Activated CD8-positive, alpha-beta memory T cell treated with anti-CD3 and anti-CD28 coated beads for 48 hours (primary cell): ENCODE results near the gene M1AP.

Source experiments
- DNase-seq, 3 experiments: peaks; one replicate each; pipeline ENCODE4 v3.0.0-alpha.2; 2020; ENCODE audit warnings: low read depth in 2 of 3, low spot score in 2 of 3

Gene M1AP

DNA sequence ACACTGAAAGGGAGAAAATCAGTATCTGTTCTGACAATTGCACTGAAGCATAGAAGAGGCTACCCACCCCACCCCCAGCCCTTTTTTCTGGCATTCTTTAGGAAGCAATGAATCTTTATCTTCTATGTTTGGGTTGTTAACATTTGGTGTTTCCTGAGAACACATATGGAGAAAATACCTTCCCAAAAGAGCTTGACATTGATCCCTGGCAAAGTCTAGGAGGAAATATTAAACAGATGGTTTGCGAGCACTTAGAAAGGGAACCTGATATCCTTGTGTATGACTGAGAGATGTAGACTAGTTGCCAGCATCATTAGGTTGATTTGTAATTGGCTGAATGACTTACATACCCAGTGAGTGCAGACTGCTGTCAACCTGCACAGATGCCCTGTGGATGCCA, 50.7 kb downstream of the M1AP start:
- DNase-seq = no peak

DNA sequence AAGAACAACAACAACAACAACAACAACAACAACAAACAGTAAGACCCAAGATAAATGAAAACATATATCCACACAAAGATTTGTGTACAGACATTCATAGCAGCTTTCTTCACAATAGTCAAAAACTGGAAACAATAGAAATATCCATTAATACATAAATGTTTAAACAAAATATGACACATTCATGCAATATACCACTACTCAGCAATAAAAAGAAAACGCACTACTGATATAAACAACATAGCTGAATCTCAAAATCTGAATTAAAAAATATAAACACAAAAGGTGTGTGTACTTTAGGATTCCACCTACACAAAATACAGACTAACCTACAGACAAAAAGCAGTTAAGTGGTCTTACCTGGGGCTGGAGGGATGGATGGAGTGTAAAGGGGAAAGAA, 51.5 kb downstream of the M1AP start:
- no peak for DNase-seq

DNA sequence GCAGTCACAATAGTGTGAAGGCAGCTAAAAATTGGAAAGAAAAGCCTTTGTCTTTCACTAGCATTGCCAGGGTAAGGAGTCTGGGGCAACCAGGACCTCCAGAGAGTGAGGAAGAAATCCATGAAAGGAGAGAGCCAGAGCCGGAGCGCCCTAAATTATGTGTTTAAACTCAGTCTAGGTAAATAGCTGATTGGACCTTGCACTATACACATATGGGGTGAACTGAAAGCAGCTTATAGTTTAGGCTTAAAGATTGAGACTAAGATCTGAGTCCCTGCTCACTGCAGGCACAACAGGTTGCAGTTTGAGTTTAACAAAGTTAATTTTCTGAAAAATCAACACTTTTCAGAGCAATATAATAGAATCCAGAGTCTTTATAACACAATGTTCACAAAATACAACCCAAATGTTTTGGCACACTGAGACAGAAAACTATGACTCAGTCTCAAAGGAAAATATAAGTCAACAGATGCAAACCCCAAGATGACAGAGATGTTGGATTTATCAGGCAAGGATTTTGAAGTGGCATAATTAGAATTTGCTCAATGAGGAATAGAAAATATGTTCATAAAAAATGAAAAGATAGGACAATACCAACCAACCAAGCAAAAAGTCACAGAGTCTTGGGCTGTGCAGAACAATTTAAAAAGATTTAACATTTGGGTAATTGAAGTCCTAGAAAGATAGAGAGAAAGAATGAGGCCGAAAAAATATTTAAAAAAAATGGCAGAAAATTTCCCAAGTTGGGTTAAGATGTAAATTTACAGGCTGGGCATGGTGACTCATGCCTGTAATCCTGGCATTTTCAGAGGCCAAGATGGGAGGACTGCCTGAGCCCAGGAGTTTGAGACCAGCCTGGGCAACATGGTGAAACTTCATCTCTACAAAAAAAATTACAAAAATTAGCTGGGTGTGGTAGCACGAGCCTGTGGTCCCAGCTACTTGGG, 54.0 kb downstream of the M1AP start:
- DNase-seq = no peak

DNA sequence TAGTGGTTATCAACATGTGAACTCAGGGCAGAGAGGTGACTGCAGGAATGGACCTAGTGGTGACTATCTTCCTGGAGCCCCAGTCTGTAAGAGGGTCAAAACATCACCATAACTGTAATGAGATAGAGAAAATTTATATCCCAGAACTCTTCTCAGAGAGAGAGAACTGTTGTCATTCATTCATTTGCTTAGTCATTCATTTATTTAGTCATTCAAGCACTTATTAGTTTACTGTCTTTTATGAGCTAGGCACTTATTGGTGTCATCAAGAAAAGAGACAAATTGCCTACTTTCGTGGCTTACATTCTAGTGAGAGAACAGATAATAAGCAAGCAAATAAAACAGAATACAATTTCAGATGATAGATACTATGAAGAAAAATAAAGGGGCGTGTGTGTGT, 59.5 kb downstream of the M1AP start:
- DNase-seq = no peak

DNA sequence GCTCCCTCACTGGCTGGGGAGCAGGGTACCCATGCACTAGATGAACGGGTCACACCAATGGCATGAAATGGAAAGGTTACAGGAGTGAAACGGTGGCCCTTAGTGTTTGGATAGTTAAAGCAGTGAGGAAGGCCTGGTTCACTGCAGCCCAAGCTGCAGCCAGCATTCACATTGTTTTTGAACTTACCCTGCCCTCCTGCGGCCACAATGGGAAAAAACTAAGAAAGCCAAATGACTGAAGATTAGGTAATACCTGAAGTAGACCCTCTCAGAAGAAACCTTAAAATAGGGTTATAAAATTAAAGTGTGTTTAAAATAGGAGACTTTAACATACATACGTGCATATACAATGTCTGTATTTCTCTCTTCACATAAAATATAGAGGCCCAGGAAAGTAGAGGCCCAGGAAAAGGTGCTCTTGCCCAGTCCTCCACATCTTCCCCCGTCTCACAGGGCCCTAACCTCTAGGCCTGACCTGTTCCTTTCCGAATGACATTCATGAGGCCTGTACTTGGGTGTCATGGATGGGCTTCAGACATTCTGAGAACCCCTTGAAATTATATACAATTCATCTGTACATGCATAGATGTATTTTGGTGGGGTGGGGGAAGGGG, 60.4 kb downstream of the M1AP start:
- DNase-seq = no peak

DNA sequence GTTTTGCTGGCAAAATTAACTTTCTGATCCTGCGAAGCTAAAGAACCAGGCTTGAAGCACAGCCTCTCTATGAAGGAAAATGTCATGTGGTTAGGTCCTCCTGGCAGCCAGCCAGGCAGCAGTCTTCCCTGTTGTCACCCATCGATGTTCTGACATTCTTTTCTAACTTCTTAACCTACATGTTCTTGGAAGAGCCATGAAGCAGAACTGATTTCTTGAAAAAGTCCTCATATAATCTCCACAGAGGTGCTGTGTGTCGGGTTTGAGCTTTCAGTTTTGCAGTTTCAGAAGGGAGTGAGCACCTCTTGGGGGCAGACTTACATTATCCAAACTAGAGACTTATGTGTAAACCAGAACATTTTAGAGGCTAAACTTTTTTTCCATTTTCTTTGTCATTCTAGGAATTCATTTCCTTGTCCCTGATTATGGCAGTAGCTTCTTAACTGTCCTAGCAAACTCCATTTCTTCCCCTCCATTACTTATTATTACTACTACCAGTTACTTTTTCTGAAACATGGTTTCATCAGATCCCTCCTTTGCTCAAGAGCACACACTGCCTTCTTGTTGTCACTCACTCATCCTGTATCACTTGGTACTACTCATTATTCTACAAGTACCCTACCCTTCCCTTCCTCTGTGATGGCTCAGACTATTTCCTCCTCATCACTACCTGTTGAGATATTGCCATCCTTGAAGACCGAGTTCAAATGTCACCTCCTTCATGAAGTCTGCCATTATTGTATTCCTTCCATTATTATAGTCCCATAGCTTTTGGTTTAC, 62.5 kb downstream of the M1AP start:
- DNase-seq = no peak

DNA sequence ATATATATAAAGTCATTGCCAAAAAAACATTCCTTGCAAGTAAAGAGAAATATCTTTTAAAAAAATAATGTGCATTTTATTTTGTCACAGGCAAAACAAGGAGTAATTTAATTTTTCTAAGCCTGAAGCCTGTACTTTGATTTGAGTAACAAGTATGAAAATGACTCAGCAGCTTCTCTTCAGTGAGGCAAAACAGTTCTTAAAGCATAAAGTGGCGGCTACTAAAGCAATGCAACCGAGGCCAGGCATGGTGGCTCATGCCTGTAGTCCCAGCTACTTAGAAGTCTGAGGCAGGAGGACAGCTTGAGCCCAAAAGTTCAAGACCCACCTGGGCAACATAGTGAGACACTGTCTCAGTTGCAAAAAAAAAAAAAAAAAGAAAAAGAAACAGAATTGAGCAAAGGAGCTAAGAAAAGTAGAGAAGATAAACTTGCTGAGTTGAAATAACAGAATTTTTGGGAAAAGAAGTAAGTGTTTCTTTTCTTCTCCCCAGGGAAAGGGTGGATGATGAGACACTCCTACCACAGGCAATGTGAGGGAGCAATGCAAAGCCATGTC, 64.0 kb downstream of the M1AP start:
- no peak for DNase-seq

DNA sequence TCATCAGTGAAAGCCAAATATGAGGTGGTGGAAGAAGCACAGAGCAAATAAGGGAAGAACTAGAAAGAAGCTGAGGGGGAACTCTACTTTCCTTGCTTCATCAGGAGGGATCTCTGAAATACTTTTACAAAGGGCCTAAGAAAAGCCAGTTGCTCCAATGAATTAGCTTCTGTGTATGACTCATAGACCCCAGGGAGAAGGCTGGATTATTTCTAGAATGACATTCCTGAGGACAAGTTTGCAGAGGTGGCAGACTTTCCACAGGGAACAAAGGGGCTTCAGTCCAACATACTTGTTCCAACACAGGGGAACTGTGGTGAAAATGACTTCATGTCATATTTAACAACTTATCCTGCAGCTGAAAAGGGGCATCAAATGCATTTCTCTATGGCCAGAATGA, 64.6 kb downstream of the M1AP start:
- no peak for DNase-seq

DNA sequence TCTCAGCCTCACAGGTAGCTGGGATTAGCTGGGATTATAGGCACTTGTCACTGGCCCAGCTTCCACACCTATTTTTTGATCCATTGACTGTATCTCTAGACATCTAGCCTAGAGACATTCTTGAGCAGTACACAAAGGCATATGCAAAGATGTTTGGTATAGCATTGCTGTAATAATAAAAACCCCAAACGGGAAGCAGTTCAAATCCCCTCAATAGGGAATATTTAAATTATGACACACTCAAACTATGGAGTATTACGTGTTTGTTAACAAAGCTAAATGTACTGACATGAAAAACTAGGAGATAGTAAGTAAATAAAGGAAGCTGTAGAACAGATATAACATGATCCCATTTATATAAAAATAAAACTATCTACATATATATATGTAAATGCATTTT, 65.9 kb downstream of the M1AP start:
- no peak for DNase-seq

DNA sequence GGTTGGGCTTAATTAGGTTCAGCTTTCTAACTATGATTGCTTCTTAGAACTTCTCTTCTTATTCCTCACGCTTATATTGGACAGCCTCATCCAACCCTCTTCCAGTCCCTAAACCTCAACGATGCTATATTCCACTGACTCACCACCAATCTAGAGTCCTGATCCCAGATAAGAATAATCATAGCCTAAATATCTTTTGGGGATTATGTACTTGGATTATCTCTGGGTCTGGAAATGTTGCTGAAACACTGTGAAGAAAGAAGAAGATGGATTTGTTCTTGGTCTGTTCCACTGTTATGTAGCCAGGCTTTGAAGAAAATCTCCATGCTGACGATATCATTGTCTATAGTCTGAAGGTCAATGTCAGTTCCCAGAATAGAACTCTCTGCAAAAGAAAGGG, 66.7 kb downstream of the M1AP start:
- DNase-seq = no peak

DNA sequence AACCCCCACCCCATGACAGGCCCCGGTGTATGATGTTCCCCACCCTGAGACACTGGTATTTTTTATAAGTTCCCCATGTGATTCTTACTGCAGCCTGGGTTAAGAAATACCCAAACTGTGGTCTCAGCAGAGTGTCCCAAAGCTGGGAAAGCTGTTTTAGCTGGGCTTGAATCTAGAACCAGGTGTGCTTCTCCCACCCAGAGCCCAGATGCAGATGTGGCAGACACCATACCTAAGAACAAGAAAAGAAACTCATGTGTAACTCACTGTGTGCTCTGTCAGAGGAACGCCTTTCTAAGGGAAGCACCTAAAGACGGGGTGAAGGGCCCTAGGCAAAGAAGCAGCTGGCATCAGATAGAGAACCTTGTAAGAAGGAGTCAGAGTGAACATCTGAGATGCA, 69.7 kb downstream of the M1AP start:
- no peak for DNase-seq

DNA sequence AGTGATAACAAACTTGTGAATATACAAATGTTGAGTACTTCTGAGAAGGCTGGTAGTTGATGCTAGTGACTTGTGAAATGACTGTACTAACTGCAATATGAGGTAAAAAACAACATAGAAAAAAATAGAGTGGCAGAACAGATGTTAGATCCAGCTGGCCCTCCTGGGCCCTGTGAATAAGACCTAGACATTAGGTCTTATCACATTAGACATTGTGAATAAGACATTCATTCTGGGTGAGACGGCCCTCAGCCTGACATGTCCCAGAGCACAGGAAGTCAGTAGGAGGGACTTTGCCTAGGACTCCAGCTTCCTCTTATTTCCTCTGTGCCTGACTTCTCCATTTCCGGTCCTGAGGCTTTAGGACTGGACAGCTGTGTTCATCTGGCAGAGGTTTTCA, 70.7 kb downstream of the M1AP start:
- DNase-seq = no peak

DNA sequence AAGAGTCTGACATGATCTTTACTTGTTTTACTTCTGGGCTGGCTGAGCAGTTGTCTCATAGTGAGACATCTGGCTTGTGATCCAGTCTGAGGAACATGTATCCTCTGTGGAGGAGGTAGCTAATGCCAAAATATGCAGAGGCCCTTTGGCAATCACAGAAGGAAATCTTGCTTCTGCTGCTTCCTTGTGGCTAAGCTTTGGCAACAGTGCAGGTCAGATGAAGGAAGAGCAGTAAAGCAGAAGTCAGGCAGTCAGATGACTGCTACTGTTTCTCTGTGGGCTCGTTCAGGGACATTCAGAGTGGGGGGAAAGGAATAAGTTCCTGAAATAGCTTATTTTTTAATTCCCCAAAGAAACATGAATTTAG, 71.3 kb downstream of the M1AP start:
- DNase-seq = no peak

DNA sequence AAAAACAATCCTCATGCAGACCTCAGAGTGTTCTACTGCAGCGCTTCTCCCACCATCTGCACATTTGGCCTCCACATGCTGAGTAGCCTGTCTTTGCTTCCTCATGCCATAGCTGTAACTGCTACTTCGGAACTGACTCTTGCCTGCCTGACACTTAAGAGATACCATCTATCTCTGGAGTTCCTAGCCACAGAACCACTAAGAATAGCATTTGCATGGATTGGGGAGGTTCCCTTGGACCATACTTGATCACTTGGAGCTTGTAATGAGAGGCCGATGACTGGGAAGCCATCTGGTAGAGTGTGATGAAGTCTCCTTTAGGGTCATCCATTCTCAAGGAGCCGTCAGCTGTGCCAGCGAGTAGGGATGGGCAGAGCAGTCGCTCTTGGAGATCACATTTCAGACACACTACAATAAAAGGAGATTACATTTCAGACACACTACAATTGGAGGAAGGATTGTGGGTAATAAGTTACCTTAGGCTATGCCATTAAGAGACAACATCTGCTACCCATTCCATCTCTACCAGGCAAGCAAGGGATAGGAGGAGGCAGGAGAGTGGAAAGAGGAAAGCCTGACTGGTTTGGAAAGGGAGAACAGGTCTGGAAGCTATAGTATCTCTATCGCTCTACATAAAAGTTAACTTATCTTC, 71.8 kb downstream of the M1AP start:
- no peak for DNase-seq

DNA sequence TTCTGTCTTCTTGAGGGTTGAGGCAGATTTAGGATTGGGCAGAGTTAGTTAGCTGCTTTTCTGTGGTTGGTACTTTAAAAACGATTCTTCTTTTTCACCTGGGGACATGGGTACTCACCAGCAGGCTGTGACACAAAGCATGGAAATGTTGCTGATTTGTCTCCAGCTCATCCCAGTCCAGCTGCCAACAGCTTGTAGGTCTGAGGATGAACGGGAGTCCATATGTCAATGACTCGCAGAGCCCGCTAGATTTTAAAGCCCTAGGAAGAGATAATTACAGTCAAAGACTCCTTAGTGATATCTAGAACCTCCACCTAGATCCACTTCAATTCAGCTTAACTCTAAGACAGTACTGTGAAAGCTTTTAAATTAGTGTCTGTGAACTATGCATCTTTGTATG, 72.8 kb downstream of the M1AP start:
- no peak for DNase-seq

DNA sequence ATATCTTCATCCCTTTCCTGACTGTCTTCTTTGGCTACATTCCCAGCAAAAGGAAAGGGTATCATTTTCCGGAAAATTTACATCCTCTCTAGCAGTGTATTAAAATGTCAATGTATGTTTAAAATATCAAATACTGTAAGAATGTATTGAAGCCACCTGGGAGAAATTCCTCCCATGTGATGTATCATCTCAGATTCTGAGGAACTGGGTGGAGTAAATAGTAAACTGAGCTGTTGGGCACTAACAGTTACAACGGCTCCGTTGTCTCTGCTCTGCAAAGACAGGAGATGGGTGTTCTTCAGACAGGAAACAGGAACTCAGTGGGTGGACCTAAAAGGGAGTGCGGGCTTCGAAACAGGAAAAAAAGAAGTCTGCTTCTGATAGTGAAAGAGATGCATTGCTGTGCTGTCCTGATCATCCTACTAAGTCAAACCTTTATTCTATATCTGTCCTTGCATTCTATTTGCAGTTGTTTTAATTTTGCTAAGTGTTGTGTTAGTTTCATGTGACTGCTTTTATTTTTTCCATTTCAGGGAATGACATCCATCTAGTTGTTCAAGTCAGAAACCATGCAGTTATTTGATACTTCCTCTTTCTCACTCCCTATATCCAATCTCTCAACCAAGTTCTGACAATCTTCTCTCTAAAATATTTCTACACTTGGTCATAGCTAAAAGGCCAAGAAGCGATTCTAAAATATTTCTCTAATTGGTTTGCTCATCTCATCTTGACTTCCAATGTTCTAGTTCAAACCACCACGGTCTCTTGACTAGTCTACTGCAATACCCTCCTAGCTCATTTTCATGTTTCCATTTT, 74.2 kb downstream of the M1AP start:
- no peak for DNase-seq

DNA sequence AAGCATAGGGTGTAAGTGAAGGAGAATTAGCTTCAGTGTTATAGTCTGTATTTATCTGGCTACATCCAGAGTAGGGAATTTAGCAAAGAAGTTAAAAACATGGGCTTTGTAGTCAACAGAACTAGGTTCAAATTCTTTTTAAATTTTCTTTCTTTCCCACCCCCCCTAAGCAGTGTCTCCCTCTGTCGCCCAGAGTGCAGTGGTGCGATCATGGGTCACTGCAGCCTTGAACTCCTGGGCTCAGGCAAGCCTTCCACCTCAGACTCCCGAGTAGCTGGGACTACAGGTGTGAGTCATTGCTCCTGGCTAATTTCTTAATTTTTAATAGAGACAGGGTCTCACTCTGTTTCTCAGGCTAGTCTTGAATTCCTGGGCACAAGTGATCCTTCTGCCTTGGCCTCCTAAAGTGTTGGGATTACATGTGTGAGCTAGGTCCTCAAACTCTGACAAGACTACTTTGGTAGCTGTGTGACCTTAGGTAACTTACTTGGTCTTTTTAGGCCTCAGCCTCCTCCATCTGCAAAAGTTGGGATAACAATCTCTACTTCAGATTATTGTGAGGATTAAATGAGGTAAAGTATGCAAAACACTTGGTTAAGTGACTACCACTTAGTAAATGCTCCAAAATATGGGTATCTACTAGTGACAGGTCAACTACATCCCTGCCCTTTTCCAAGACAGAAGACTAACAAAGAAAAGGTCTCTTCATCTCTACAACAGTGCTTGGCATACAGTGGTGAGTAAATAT, 75.8 kb downstream of the M1AP start:
- no peak for DNase-seq

DNA sequence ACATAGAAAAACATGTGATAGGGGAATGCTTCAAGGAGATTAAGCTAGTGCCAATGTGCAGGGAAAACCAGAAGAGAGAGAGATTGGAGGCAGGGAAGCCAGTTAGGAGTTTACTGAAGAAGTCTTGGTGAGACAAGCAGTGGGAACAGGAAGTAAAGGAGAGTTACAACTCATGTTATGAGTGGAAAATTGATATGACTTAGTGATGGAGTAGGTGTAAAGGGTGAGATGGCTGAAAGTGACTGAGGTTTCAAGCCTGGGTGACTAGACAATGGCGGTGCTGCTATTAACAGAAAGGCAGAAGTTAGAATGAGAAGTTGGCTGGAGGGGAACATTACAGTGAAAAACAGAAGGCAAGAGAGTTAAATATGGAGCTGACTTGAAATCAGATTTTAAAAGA, 77.1 kb downstream of the M1AP start:
- no peak for DNase-seq

DNA sequence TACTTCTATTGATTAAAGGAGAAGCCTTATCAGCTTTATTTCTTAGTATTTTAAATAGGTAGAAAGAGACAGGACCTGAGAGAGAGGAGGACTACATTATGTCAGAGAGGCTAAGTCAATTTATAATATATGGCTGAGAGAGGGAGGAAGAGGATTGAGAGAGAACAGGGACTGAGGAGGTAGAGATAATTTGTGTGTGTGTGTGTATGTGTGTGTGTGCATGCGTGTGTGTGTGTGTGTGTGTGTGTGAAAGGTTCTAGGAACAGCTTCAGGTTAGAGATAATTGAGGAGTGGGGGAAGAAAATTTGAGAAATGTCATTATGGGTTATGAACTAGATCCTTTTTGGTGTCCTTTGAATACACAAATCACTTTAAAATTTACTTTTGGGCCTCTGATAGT, 78.4 kb downstream of the M1AP start:
- no peak for DNase-seq

DNA sequence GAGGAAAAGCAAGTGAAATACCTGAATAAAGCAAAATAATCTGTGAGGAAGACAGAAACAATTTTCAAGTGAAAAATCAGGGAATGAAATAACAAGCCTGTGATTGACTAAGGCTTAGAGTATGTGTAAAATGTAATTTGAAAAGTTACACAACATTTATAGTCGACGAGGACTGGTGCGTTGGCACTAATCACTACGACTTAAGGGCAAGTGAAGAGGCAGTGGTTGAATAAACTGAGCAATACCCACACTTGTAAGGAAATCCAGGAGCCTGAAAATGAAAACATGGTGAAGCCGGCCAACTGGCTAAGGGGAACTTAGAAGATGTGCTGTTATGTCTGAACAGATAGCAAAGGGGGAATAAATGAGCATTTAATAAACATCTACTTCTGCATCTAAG, 80.2 kb downstream of the M1AP start:
- DNase-seq = no peak
